GM21515 (cell line): ENCODE results near the gene DIDO1.

Source experiments
- ATAC-seq: cut with Tn5 transposase; IDR thresholded peaks from one replicate; pipeline ENCODE4 v1.9.1; 2021; ENCODE audit not compliant: unreplicated experiment

The DIDO1 gene

GRCh38 chr20:62911701-62912280 is 14.5 kb downstream of the DIDO1 start:
- ATAC-seq, result no peak

DNA sequence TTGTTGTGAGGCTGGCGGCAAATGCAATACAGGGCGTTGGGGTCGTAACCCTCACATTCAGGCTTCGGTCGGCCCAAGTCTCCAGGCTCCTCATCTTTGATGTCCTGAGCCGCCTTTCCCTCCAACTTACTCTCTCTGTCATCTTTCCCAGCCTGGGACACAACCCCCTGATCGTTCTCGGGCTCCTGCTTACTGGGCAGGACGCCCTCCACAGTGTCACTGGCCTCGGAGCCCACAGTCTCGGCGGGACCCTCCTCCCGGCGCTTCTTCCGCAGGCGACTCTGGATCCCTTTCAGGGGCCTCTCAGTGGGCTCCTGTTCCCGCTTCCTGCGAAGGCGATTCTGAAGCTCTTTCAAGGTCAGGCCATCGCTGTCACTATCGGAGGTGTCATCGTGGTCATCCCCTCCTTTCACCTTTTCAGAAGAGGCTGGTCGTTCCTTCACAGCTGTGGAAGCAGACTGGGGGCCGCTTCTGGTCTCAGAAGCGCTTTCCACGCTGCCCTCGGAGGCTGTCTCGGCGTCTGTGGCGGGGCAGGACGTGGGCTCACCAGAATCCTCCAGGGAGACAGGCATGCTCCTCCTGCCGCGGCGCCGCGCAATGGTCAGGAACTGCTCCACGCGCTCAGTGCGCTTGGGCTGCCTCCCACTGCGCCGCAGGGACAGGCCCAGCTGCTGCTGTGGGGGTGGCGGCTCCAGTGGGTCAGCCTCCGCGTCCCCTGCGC is 15.4 kb downstream of the DIDO1 start:
- ATAC-seq, result no peak

GRCh38 chr20:62910217-62910766 is 16.0 kb downstream of the DIDO1 start:
- ATAC-seq, result no peak

GRCh38 chr20:62908971-62909791 is 17.1 kb downstream of the DIDO1 start:
- ATAC-seq, result no peak

DNA sequence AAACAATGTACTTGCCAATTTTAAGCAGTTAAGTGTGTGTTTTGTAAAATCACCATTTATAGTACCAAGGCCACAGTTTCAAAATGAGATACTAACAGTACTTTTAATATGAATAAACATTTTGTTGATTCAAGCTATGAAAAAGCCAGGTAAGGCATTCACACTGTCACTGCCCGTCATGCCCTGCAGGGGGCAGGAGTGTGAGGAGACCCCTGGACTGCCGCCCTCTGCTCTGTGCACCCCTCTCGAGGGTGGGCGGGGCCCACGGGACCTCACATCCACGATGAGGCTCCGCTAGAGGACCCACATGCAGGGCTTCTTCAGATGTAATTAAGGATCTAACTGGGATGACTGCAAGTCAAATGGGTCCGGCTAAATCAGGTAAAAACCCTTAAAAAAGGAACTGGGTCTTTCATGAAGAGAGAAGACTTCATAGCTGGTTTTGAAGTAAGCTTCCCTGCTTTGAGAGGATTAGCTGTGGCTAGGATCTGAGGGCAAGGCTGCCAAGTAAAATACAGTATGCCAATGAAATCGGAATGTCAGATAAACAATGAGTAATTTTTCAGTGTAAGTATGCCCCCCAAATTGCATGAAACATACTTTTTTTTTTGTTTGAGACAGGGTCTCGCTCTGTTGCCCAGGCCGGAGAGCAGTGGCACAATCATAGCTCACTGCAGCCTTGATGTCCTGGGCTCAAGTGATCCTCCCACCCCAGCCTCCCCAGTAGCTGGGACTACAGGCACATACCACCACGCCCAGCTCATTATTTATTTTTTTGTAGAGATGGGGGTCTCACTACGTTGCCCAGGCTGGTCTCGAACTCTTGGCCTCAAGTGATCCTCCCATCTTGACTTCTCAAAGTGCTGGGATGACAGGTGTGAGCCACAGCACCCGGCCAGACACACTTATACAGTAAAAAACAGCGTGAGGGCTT is 18.7 kb downstream of the DIDO1 start:
- ATAC-seq, result no peak

DNA sequence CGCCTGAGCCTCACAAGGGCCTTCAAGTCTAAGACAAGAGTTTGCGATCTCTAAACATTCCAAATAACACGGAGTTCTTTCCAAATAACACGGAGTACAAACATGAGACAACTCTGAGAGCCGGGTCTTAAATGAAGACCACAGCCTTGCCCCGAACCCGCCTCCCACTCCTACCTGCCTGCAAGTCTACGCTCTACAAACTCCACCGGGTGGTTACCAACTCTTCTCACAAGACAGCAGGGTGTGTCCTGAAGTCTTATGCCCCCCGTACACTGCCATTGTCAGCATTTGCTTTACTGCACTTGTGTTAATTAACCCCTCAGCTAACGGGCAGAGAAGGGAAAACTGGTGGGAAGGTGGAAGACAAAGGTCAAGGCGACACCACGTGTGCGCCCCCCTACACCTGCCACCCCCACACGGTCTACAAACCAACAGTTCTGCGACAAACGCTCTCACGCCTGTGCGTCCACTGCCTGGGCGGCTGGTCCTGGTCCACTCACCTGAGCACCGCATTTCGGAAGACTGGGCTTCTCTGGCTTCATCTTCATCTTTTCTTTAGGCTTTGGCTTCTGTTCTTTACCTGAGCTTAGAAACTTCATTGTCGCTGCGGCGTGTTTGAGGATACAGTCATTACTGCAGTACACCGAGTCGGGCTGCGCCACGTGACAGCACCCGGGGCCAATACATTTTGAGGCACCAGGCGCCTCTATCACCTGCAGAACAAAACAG is 19.5 kb downstream of the DIDO1 start:
- no peak for ATAC-seq

GRCh38 chr20:62906209-62906608 is 20.1 kb downstream of the DIDO1 start:
- no peak for ATAC-seq

DNA sequence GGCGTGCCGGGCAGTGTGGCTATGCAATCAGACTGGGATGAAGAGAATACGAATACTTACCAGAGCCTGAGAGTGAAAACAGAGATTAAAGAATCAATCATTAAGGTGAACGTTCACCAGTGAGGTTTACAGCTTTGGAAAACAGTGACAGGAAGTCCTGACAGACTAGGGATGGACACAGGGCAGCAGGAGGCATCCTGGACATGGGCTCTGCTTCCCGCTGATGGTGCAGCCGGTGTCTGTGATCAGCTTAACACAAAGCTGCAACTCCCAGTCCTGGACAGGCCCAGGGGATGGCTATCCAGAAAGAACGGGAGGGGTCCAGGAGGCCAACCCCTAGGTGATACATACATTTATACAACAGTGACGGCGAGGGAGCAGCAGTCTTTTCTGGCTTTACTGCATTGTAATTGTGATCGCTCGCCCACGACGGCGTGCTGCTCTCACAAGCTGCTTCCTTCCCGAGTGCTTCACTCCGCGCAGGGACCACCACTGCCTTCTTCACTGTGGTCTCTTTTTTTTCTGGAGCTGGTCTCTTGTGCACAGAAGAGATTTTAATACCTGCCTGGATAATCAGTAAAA is 20.7 kb downstream of the DIDO1 start:
- no peak for ATAC-seq

GRCh38 chr20:62902926-62903615 is 23.2 kb downstream of the DIDO1 start:
- no peak for ATAC-seq

- ATAC-seq, result no peak
These were observed 24.4 kb downstream of the DIDO1 start for GRCh38 chr20:62901891-62902290.

DNA sequence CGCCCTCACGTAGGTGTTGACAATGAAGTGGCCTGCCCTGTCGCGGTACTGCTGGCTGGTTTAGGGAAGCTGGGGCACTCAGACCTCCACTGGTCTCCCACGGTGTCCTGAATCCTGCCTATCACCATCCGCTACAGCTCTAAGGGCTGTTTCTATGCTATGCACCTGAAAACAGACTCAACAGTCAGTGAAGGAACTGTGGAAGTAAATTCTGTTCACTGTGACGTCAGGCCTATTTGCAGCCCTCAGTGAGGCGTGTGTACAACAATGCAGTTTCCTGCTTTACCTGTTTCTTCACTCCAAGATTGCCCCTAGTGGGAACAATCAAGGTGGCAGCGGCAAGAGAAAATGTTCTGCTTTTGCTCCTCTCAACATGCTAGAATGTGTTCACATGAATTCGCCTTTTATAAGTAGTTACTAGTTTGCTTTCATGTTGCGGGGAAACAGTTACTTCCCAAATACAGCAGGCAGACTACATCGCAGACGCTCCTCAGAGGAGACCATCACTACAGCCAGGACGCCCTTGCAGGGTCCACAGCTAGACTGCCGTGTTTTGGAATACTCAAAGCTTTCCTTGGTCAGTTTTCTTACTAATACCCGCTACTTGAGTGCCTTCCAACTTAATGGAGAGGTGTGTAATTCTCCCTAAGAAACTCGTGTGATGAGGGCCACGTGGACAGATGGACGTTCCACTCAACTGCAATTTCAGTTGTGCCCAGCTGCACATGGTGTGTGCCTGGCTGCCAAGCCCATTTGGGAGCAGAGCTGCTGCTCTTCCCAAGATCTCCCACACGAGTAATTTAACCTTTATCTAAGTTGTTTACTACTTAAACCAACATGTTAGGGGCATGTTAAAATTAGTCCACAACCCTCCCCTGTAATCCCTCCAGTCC is 25.4 kb downstream of the DIDO1 start:
- no peak for ATAC-seq

- ATAC-seq, result peak; percentile 80
These were observed 26.1 kb downstream of the DIDO1 start for GRCh38 chr20:62900052-62900691.

- ATAC-seq, result no peak
These were observed 26.7 kb downstream of the DIDO1 start for GRCh38 chr20:62899633-62900051.

DNA sequence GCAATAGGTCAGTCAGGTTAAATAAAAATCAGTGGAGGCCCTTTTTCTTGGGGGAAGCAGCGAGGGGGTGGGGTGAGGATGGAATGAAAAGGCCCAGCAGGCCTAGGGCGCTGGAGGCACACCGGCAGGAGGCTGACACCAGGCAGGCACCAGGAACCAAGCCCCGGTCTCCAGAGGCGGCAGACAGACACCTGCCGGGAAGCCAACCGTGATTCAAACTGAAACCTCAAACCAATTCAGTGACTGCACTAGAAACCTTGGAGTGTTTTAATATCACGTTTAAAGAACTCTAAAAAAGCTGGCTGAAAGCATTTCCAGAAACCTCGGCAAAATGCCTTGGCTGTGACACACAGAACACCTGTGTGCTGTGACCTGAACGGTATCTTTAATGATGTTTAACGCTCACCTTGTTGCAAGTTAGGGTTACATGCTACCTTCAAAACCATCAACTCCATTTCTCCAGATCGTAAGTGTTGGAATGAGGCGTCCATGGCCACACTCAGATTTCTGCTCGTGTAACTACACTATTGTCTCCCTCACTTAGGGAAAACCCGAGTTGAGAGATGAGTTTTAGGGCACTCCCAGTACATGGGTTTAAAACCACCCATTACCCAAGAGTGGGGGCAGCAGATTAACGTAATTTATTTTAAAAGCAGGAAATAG is 27.2 kb downstream of the DIDO1 start:
- no peak for ATAC-seq

GRCh38 chr20:62898093-62898964 is 28.0 kb downstream of the DIDO1 start:
- ATAC-seq, result no peak

GRCh38 chr20:62897666-62898065 is 28.6 kb downstream of the DIDO1 start:
- no peak for ATAC-seq
